Upper lobe of left lung (tissue), 4 donors: ENCODE data around the gene PROSER2.

Experiments
- CTCF ChIP-seq, 6 experiments: fragments of 450-650 bp in 4 of 6; fragments of 200-600 bp in 2 of 6; sonication (generic) in 2 of 6; IDR thresholded peaks; one replicate each; pipeline ENCODE4 v1.5.1; 2016 to 2019; ENCODE audit warnings: antibody characterized with exemption in 6 of 6
- POLR2AphosphoS5 ChIP-seq, 2 donors: sonication (generic); formaldehyde crosslinking; IDR thresholded peaks; one replicate each; pipeline ENCODE4 v1.5.1; 2017; ENCODE audit warnings: antibody characterized with exemption in 2 of 2

- TF ChIP-seq CTCF (IDR thresholded peaks at IDR 0.05) (no peak), POLR2AphosphoS5 (IDR thresholded peaks at IDR 0.05) (no peak)
Measured at GRCh38 chr10:11787846-11788245, 35.3 kb upstream of the PROSER2 start.
